Neuron (in vitro differentiated cells): ENCODE measurements around the gene MCCC2.
"Not testable (repeated sequence)": the region's sequence is repeated elsewhere in the genome, so short reads cannot be mapped to it uniquely, and the experiment has no call there.

Source experiments
- H2AFZ ChIP-seq: one replicate; pipeline ENCODE4 v1.6.1; 2013; ENCODE audit warnings: low read depth, mild to moderate bottlenecking, inconsistent platforms, low read length, moderate library complexity
- H3K27me3 ChIP-seq: one replicate; pipeline ENCODE4 v1.6.1; 2013; ENCODE audit warnings: low read length; ENCODE audit not compliant: insufficient read depth
- H3K36me3 ChIP-seq: one replicate; pipeline ENCODE4 v1.6.1; 2013; ENCODE audit warnings: low read length; ENCODE audit not compliant: insufficient read depth
- H3K4me1 ChIP-seq: one replicate; pipeline ENCODE4 v1.6.1; 2013; ENCODE audit warnings: low read length; ENCODE audit not compliant: insufficient read depth
- H3K4me3 ChIP-seq: 2 replicates; pipeline ENCODE4 v1.5.1; 2013; ENCODE audit warnings: mild to moderate bottlenecking, low read length, moderate library complexity
- H3K9me3 ChIP-seq: one replicate; pipeline ENCODE4 v1.6.1; 2013; ENCODE audit warnings: low read length

MCCC2 gene

DNA sequence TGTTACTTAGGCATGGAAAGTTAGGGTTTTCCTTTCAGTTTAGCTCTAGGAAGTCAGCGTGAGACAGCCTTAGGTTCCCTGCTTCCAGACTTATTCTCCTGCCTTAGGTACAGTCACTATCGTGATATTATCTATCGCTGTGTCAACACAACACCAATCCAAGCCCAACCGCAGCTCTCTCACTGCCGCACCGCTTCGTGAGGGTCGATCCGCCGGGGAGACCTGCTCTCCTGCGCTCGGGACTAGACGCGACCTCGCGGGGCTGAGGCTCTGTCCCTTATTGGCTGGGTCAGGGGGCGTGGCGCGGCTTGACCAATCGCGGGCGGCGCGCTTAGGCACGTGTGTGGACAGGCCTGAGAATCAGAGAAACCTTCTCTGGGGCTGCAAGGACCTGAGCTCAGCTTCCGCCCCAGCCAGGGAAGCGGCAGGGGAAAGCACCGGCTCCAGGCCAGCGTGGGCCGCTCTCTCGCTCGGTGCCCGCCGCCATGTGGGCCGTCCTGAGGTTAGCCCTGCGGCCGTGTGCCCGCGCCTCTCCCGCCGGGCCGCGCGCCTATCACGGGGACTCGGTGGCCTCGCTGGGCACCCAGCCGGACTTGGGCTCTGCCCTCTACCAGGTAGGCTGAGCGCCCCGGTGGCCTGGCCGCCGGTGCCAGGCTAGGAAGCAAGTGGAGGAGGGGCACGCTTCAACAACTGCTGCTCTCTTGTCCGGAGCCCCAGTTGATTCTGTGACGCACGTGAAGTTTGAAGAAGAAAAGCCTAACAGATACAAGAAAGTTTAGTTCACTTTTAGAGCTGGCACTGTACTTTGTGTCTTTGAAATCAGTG, at the start of gene MCCC2:
MCCC2 (plus strand) TSS at position 400 of the 825 bp plus-strand sequence; CDS start at position 486, 86 bp downstream.
- Histone ChIP-seq H3K36me3 (no peaks in the 10 kb centered on the region), H3K27me3 (no peaks in the 10 kb centered on the region), H3K9me3 (no peaks in the 10 kb centered on the region), H2AFZ (peak within 1 kb of the TSS; percentile 2), H3K4me1 (no peaks in the 10 kb centered on the region), H3K4me3 (peak within 1 kb of the TSS; percentile 75)

DNA sequence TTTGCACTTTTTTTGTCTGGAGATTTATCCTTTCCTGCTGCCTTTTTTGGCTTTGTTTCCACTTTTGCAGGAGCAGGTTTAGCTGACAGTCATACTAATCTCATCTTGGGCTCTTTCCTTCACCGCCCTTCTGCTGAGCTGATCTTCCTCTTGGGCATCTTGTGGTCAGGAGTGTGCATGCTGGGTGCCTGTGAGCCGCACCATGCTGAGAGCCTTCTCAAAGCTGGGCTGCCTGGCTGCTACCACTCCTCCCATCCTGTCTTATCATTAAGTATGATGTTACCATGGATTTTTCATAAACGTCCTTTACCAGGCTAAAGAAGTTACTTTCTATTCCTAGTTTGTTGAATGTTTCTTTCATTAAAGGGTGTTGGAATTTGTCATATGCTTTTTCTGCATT, 49.5 kb upstream of the MCCC2 start:
- Histone ChIP-seq H3K4me3 (no peak overlapping the region), H3K27me3 (no peaks in the 10 kb centered on the region), H3K9me3 (no peaks in the 10 kb centered on the region), H3K4me1 (no peaks in the 10 kb centered on the region), H3K36me3 (peaks cover 69% of the 10 kb centered on the region), H2AFZ (no peak overlapping the region)

DNA sequence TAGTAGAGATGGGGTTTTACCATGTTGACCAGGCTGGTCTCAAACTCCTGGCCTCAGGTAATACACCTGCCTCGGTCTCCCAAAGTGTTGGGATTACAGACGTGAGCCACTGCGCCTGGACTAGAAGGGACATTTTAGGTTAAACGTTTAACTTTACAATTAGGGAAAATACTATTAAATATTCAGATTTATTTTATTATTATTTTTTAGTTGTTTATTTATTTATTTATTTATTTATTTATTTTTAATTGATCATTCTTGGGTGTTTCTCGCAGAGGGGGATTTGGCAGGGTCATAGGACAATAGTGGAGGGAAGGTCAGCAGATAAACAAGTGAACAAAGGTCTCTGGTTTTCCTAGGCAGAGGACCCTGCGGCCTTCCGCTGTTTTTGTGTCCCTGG, 36.3 kb upstream of the MCCC2 start:
- H3K9me3 ChIP-seq, H3K4me1 ChIP-seq, H3K27me3 ChIP-seq, H2AFZ ChIP-seq, H3K4me3 ChIP-seq: not testable (repeated sequence)
- peaks cover 65% of the 10 kb centered on the region for H3K36me3 ChIP-seq

DNA sequence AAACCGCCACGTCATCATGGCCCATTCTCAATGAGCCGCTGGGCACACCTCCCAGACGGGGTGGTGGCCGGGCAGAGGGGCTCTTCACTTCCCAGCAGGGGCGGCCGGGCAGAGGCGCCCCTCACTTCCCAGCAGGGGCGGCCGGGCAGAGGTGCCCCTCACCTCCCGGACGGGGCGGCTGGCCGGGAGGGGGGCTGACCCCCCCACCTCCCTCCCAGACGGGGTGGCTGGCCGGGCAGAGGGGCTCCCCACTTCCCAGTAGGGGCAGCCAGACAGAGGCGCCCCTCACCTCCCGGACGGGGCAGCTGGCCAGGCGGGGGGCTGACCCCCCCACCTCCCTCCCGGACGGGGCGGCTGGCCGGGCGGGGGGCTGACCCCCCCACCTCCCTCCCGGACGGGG, 35.6 kb upstream of the MCCC2 start:
- H3K4me1 ChIP-seq, H3K9me3 ChIP-seq, H3K27me3 ChIP-seq, H2AFZ ChIP-seq, H3K4me3 ChIP-seq: not testable (repeated sequence)
- peaks cover 63% of the 10 kb centered on the region for H3K36me3 ChIP-seq

DNA sequence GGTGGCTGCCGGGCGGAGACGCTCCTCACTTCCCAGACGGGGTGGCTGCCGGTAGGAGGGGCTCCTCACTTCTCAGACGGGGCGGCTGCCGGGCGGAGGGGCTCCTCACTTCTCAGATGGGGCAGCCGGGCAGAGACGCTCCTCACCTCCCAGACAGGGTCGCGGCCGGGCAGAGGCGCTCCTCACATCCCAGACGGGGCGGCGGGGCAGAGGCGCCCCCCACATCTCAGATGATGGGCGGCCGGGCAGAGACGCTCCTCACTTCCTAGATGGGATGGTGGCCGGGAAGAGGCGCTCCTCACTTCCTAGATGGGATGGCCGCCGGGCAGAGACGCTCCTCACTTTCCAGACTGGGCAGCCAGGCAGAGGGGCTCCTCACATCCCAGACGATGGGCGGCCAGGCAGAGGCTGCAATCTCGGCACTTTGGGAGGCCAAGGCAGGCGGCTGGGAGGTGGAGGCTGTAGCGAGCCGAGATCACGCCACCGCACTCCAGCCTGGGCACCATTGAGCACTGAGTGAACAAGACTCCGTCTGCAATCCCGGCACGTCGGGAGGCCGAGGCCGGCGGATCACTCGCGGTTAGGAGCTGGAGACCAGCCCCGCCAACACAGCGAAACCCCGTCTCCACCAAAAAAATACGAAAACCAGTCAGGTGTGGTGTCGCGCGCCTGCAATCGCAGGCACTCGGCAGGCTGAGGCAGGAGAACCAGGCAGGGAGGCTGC, 35.0 kb upstream of the MCCC2 start:
- peaks cover 64% of the 10 kb centered on the region for H3K36me3 ChIP-seq
- not testable (repeated sequence) for H2AFZ ChIP-seq, H3K27me3 ChIP-seq

DNA sequence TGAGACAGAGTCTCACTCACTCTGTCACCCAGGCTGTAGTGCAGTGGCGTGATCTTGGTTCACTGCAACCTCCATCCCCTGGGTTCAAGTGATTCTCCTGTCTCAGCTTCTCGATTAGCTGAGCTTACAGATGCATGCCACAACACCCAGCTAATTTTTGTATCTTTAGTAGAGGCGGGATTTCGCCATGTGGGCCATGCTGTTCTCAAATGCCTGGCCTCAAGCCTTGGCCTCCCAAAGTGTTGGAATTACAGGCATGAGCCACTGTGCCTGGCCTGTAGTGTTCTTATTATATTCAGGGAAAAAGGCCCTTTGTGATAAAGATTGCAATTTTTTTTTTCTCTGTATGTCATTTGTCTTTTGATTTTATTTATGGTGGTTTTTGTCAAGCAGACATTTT, 24.0 kb upstream of the MCCC2 start:
- Histone ChIP-seq H3K36me3 (peaks cover 70% of the 10 kb centered on the region), H3K27me3 (no peaks in the 10 kb centered on the region), H2AFZ (no peak overlapping the region), H3K4me3 (no peak overlapping the region), H3K4me1 (no peaks in the 10 kb centered on the region), H3K9me3 (no peaks in the 10 kb centered on the region)

More for the DNA sequence above, 35.0 kb upstream of the MCCC2 start:
- H3K4me3 ChIP-seq, H3K9me3 ChIP-seq, H3K4me1 ChIP-seq: not testable (repeated sequence)

DNA sequence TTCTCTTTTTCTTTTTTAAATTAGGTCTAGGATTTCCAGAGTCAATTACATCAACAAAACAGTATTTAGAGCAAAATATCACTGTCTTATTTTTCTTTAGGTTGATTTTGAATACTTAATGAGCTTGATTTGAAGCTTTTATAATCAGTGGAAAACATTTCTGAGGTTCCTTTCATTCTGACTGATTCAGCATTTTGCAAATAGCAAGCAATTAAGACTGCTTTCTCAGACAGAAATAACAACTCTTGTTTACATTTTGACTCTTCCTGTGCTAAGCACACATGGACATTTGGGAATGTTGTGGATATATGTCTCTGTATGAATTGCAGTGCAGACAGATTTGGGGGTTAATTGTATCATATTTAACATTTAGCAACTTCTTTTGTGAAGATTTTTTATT, 22.2 kb upstream of the MCCC2 start:
- Histone ChIP-seq H3K27me3 (no peaks in the 10 kb centered on the region), H3K36me3 (peaks cover 61% of the 10 kb centered on the region), H3K4me1 (no peaks in the 10 kb centered on the region), H2AFZ (no peak overlapping the region), H3K9me3 (no peaks in the 10 kb centered on the region), H3K4me3 (no peak overlapping the region)

DNA sequence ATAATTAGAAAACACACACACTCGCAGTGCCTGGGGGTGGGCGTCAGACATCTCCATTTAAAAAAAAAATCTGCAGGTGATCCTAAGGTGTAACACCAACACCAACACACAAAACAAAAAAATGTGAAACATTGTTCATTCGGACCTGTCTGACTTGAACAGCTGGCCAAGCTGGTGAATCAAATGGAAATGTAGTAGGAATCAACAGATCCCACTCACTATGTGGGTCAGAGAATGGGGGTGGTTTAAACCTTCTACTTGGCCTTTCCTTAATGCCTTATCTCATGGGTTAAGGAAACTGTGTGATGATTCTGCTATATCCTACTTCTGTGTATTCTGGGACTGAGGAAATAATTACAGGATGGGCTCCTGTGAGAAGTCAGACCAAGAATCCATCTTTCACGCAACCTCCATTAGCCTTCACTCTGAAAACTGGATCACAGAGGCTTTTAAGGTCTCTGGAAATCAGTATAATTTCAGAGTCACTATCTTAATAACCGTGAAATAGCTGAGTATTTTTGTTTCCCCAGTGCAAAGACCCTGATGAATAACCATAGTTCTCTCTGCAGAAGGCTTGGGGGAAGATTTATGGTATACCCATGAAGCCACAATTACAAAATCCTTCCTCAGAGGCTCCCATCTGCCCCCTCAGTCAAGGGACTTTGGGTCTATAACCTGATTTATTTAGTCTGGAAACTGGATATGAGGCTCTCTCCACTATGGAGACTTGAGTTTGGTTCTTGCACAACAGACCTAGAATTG, 17.2 kb upstream of the MCCC2 start:
- no peak overlapping the region for H3K4me3 ChIP-seq
- no peak overlapping the region for H2AFZ ChIP-seq
- no peaks in the 10 kb centered on the region for H3K27me3 ChIP-seq
- no peaks in the 10 kb centered on the region for H3K9me3 ChIP-seq
- peaks cover 7% of the 10 kb centered on the region for H3K4me1 ChIP-seq
- peaks cover 21% of the 10 kb centered on the region for H3K36me3 ChIP-seq

DNA sequence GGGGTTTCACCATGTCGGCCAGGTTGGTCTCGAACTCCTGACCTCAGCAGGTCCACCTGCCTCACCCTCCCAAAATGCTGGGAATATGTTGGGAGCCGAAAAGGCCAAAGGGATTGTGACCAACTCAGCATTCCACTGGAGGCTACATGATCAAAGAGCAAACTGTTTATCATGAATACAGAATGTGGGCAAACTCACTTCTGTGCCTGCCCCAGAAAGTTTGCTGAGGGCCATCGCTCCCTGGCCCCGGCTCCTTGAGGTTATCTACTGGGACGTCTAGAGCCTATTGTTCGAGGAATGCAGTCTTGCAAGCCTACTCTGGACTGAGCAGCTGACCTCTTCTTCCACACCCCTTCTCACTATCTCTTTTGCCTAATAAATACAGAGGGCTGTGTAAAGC, 15.3 kb upstream of the MCCC2 start:
- H3K4me1 ChIP-seq, H3K9me3 ChIP-seq, H3K27me3 ChIP-seq, H3K4me3 ChIP-seq, H2AFZ ChIP-seq: not testable (repeated sequence)
- H3K36me3 ChIP-seq: peaks cover 13% of the 10 kb centered on the region

DNA sequence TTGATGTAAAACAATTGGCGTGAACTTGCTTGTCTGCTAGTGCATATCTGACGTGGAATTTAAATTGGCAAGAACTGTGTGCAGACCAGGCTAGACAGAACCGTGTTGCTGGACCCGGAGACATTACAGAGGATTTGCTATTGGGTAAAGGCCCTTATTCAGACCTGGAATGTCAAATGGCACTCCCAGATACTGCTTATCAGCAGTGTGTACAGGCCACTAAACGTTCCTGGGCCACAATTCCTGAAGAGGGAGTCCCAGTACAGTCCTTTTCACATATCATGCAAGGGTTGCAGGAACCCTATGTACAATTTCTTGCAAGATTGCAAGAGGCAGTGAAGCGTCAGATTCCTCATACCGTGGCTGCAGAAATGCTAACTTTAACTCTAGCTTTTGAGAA, 13.5 kb upstream of the MCCC2 start:
- Histone ChIP-seq H3K27me3 (no peaks in the 10 kb centered on the region), H3K9me3 (no peaks in the 10 kb centered on the region), H3K4me3 (no peak overlapping the region), H3K36me3 (peaks cover 4% of the 10 kb centered on the region), H3K4me1 (peaks cover 7% of the 10 kb centered on the region), H2AFZ (no peak overlapping the region)

DNA sequence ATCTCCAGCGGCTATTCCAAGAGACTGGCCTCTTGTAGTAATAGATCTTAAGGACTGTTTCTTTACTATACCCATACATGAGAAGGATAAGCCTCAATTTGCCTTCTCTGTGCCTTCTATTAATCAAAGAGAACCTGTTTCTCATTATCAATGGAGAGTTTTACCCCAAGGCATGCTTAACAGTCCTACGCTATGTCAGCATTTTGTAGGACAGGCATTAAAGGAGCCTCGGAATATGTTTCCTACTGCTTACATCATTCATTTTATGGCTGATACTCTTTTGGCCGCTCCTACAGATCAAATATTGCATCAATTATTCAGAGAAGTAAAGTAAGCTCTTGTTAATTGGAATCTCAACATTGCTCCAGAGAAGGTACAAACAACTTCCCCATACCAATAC, 11.6 kb upstream of the MCCC2 start:
- H3K36me3 ChIP-seq, H3K9me3 ChIP-seq, H3K4me1 ChIP-seq, H2AFZ ChIP-seq, H3K4me3 ChIP-seq, H3K27me3 ChIP-seq: not testable (repeated sequence)

DNA sequence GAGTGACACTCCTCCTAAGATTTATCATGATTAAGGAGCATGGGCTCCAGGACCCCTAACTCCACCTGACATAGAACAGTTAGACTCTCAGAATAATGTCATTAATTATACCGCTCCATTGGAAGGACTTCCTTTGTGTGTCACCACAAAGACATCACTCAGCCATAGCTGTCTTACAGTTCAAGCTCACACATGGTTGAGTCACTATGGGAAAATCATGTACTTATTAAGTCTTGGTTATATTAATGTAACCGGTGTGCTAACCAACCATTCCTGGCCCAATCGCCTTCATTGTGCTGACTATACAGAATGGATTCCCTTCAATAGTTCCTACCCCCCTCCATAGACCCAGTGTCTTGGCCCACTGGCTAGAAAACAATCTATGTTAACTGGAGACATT, 10.9 kb upstream of the MCCC2 start:
- H2AFZ ChIP-seq: no peak overlapping the region
- no peaks in the 10 kb centered on the region for H3K27me3 ChIP-seq
- no peaks in the 10 kb centered on the region for H3K9me3 ChIP-seq
- H3K4me1 ChIP-seq: peaks cover 7% of the 10 kb centered on the region
- peaks cover 4% of the 10 kb centered on the region for H3K36me3 ChIP-seq
- H3K4me3 ChIP-seq: no peak overlapping the region

DNA sequence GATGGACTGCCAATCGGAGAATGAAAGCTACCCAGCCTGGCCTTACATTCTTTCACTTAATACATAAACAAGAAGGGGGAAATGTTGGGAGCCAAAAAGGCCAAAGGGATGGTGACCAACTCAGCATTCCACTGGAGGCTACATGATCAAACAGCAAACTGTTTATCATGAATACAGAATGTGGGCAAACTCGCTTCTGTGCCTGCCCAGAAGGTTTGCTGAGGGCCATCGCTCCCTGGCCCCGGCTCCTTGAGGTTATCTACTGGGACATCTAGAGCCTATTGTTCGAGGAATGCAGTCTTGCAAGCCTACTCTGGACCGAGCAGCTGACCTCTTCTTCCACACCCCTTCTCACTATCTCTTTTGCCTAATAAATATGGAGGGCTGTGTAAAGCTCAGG, 9.3 kb upstream of the MCCC2 start:
- H3K4me1 ChIP-seq, H2AFZ ChIP-seq, H3K36me3 ChIP-seq, H3K4me3 ChIP-seq, H3K9me3 ChIP-seq, H3K27me3 ChIP-seq: not testable (repeated sequence)
